ENCODE measurements around the gene EFHD2.
"Not testable (repeated sequence)": the region's sequence is repeated elsewhere in the genome, so short reads cannot be mapped to it uniquely, and the experiment has no call there.

EFHD2 gene

DNA sequence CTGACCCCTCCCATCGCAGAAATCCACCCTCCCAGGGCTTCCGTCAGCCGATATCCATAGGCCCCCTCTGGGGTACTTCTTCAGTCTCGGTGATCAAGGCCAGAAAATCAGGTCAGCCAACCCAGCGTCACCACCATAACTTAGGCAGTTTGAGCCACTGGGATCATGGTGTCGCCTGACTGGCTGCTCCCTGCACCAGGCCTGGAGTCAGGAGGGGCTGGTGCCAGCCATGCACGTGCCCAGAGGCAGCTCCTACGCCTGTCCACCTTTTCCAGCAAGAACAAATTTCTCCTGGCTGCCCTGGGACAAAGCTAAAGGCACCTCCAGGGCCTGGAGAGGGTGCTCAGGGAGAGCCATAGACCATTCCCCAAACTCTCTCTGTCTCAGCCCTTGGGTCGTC lies 23.8 kb downstream of the EFHD2 start:
- DNase-seq, result no peak

DNA sequence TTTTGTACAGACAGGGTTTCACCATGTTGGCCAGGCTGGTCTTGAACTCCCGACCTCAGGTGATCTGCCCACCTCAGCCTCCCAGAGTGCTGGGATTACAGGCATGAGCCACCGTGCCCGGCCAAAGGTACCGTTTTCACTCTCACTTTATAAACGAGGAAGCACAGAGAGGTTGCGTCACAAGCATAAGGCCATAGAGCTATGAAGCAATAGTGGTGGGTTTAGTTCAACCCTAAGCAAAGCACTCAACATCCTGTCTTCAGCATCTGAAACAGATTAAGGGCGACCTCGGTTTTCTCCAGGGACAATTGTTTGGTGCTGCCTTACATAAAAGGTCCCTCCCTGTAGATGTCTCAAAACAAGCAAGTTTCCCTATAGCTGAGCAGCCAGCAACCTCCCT lies 25.1 kb downstream of the EFHD2 start:
- not testable (repeated sequence) for DNase-seq

DNA sequence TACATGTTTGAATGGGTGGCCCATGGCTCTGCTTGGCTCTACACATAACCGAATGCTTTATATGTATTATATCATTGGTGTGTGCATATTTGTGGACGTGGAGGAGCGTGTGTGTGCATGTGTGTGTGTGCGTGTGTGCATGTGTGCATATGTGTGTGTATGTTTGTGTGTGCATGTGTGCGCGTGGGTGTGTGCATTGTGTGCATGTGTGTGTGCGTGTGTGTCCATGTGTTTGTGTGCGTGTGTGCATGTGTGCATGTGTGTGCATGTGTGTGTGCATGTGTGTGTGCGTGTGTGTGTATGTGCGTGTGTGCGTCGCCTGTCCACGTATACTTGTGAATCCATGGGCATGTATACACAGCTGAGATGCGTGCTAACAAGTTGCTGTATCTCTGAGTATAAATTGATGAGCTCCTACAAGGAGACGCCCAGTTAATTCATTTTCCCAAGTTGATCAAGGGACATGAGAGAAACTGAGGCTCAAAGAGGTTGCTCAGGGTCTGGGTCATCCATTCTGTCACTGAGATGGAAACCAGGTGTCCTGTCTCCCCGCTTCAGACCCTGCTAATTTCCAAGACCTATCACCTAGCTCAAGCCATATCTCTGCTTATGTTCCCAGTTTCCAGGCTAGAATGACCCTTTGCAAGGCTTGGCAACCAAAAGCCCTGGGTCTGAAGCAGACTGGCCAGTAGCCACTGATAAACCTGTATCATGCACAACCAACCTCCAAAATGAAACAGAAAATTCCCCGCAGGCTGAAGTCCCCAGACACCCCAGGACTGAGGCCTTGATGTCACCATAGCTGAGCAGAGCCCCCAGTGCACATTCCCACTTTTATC lies 25.8 kb downstream of the EFHD2 start:
- DNase-seq, result no peak

DNA sequence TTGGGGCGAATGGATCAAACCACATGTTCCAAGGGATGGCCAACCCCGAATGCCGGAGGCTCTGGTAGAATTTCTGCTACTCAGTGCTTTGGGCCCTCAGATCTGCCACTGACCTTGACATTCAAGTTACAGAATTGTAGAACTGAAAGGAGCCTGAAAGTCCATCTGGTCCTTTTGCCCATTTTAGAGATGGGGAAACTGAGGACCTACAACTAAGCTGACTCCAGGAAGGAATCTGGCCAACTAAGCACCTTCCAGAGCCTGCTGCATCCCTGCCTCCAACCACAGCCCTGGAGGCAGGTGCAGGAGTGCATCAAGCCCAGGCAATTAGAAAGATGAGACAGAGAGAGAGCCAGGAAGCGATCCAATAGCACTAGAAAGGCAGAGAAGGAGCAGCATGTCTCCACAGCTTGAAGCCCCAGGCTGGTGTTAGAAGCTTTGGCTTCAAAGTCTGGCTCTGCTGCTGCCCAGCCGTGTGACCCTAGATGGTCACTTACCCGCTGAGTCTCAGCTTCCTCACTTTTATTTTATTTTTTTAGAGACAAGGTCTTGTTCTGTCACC lies 27.3 kb downstream of the EFHD2 start:
- no peak for DNase-seq

- no peak for DNase-seq
Measured at GRCh38 chr1:15439325-15439724, 29.6 kb downstream of the EFHD2 start.

DNA sequence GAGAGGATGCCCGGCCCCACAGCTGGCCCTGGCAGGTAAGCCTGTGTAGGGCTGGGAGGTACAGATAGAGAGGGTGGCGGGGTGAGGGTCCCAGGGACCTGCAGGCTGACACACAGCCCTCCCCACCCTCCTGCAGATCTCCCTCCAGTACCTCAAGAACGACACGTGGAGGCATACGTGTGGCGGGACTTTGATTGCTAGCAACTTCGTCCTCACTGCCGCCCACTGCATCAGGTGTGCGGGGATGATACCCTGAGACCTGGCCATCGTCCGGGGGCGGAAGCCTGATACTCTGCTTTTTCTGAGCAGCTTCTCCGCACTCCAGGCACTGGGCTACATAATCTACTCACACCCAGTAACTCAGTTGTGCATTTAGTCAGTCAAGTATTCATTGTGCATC lies 30.7 kb downstream of the EFHD2 start:
- DNase-seq, result no peak

DNA sequence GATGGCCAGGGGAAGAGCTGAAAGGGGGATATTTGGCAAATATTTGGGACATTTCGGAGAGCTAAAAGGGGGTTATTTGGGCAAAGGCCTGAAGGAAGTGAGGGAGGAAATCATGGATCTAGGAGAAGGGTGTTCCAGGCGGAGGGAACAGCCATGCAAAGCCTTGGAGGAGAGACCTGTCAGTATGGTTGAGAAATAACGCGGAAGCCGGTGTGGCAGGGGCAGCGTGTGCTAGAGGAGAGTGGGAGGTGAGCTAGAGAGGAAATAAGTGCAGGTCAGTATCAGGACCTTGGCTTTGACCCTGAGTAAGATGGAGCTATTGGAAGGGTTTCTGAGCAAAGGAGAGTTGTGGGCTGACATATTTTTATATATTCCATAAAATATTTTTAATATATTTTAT lies 31.6 kb downstream of the EFHD2 start:
- no peak for DNase-seq

DNA sequence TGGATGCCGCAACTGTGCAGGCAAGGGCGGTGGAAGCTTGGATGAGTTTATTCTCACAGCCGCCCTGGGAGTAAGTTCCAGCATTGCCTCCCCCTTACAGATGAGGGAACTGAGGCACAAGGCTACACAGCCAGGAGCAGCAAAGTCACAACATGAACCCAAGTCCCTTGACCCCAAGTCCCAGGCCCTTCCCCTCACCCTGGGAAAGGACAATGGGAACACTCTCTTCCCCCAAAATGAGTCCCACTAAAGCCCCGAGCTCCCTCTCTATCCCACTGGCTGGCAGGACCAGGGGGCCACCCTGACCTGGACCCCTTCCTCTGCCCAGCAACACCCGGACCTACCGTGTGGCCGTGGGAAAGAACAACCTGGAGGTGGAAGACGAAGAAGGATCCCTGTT lies 32.4 kb downstream of the EFHD2 start:
- DNase-seq, result no peak

DNA sequence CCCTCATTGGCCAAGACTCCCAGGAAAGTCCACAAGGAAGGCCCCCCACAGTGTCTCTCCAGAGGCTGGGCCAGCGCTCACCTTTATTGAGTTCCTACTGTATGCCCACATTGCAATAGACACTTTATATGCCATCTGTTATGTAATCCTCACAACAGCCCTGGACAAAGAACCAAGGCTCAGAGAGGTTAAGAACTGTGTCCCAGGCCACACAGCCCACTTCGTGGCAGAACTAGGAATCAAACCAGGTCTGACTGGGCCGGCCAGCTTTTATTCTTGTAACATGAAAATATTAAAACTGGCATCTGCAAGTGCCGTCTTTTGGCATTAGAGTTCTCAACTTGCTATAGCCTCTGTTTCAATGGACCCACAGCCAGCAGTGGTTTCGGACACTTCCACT lies 33.1 kb downstream of the EFHD2 start:
- no peak for DNase-seq

DNA sequence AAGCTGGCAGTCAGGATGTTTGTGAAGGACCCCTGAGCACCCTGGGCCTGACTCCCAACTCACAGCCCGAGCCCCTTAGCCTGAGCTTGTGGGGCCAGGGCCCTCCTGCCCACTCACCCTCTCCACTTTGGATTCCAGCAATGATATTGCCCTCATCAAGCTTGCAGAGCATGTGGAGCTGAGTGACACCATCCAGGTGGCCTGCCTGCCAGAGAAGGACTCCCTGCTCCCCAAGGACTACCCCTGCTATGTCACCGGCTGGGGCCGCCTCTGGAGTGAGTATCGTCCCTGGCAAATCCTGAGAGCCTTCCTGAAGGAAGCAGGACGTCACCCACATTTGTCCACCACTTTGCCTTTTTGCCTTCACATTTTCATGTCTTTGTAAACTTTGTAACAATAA lies 33.6 kb downstream of the EFHD2 start:
- DNase-seq, result no peak

DNA sequence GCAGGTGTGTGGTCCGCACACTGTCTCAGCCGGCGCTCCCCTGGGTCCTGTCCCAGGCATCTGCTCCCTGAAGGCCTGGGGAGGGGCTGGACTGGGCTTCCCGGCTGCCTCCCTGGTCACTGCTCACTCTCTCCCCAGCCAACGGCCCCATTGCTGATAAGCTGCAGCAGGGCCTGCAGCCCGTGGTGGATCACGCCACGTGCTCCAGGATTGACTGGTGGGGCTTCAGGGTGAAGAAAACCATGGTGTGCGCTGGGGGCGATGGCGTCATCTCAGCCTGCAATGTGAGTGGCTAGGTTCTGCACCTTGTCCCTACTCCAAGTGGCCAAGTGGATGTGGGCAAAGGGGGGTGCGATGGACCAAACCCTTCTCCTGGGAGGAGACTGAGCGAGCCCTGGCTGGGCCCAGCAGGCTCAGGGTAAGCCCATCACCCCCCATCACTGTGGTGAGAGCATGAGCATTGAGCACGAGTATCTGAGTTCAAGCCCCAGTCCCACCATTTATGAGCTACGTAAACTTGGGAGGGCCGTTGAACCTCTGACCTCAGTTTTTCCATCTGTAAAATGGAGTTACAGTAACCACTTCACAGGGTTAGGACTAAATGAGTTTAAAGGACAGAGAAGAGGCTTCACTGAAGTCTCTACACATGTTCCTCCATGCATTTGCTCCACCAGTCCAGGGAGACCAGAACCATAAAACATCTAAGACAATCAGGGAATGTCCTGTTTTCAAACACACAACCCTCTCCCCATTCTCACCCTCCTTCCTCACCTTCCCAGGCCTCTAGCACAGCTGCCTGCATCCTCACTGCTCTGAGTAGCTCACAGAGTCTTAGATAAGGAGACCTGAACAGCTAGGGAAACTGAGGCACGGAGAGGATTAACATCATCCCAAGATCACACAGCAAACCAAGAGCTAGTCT lies 35.0 kb downstream of the EFHD2 start:
- DNase-seq, result no peak

DNA sequence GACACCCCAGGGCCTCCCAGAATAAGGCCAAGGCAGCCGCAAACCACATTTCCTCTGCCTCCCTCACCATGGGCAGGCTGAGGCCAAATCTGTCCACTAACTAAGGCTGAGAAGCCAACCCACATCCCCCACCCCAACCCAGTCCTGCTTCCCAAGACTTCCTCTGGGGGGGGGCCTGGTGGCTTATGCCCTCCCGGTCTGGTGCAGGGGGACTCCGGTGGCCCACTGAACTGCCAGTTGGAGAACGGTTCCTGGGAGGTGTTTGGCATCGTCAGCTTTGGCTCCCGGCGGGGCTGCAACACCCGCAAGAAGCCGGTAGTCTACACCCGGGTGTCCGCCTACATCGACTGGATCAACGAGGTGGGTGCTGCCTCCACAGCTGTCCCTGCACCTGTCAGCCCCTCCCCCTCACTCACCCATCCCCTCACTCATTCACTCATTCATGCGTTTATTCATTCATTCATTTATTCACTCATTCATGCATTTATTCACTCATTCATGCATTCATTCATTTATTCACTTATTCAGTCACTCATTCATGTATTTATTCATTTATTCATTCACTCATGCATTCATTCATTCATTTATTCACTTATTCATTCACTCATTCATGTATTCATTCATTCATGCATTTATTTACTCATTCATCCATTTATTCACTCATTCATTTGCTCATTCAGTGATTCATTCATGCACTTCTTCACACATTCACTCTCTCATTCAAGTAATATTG lies 35.9 kb downstream of the EFHD2 start:
- DNase-seq, result no peak

GRCh38 chr1:15446212-15446611 lies 36.5 kb downstream of the EFHD2 start:
- no peak for DNase-seq

- DNase-seq, result no peak
Measured at GRCh38 chr1:15448877-15449462, 39.3 kb downstream of the EFHD2 start.

GRCh38 chr1:15449567-15449966 lies 39.9 kb downstream of the EFHD2 start:
- DNase-seq, result no peak

GRCh38 chr1:15451014-15451722 lies 41.5 kb downstream of the EFHD2 start:
- no peak for DNase-seq

- DNase-seq, result no peak
Measured at GRCh38 chr1:15452216-15452615, 42.5 kb downstream of the EFHD2 start.

DNA sequence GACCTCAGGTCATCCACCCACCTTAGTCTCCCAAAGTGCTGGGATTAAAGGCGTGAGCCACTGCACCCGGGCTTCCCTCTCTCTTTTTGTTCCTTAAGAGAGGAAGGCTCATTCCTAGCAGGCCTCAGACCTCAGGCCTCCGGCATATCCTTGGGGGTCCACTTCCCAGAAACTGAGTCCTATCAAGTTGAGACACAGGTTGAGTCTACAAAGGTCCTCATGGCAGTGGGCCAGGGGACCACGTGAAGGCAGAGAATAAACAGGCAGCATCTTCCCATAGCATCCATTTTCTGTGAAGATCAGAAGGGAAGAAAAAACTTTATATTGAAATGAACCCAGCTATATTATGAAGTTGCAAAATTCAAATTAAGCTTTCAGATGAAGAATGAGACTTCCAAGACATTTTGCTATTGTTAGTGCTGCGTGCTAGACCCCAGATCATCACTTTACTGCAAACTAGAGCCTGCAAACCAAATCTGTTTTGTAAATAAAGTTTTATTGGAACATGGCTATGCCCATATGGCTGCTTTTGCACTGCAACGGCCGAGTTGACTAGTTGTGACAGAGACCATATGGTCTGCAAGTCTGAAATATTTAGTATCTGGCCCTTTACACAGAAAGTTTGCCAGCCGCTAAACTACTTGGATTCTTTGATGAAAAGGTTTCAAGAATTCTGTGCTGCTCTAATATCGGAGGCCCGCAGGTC lies 43.3 kb downstream of the EFHD2 start:
- DNase-seq, result no peak

DNA sequence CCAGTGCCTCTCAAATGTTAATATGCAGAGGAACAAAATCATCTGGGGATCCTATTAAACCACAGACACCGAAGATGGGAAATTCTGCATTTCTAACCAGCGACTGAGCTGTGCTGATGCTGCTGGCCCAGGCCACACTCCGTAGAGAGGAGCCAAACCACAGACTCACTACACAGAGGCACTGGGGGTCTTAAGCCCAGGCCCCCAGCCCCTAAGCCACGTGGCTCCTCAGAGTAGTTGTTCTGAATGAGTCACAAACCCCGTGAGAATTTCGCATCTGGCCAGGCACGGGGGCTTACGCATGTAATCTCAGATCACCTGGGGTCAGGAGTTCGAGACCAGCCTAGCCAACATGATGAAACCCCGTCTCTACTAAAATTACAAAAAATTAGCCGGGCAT lies 44.0 kb downstream of the EFHD2 start:
- no peak for DNase-seq

DNA sequence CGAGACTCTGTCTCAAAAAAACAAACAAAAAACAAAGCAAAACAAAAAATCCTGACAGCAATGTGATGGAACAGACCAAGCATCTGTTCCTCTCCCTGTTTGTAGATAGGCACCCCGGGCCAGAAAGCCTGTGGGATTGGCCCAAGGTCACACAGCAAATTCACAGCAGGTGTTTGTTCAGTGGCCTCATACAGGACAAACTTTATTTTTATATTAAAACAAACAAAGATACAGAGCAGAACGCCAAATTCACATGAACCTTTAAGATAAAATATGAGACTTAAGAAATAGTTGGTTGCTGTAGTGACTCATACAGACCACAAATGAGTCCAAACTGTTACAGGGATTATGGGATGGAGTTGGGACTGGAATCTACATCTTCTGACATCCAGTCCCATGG lies 44.6 kb downstream of the EFHD2 start:
- DNase-seq, result no peak

GRCh38 chr1:15455522-15455921 lies 45.8 kb downstream of the EFHD2 start:
- no peak for DNase-seq
